Gastroesophageal sphincter (tissue), 4 donors: ENCODE results near the gene MPC1. TPM values are rescaled to one million over a fixed set of nuclear protein-coding genes. Genes with fewer than 3 reads are reported as not detected.

Experiments
- ATAC-seq: fragments of 150-250 bp; one replicate; pipeline ENCODE4 v1.9.1; 2016; ENCODE audit warnings: mild to moderate bottlenecking, moderate library complexity
- H3K27ac ChIP-seq, 4 donors: fragments of 200-600 bp; sonication (generic) in 3 of 4; 1 replicate in 3 of 4; 2 replicates in 1 of 4; pipeline ENCODE4 v1.5.1; 2016 to 2019
- H3K27me3 ChIP-seq: fragments of 200-600 bp; sonication (generic); one replicate; pipeline ENCODE4 v1.5.1; 2019
- H3K36me3 ChIP-seq, 2 donors: fragments of 200-600 bp; sonication (generic); one replicate each; pipeline ENCODE4 v1.5.1; 2019; ENCODE audit warnings: control low read depth in 1 of 2
- H3K4me1 ChIP-seq, 3 donors: fragments of 200-600 bp; sonication (generic); 1 replicate in 2 of 3; 2 replicates in 1 of 3; pipeline ENCODE4 v1.5.1; 2016 to 2019; ENCODE audit warnings: control low read depth in 2 of 3
- H3K4me3 ChIP-seq, 2 donors: fragments of 200-600 bp; sonication (generic); one replicate each; pipeline ENCODE4 v1.5.1; 2019; ENCODE audit warnings: mild to moderate bottlenecking in 1 of 2, moderate library complexity in 1 of 2
- H3K9me3 ChIP-seq, 3 donors: fragments of 200-600 bp; sonication (generic); one replicate each; pipeline ENCODE4 v1.5.1; 2017 to 2019; ENCODE audit warnings: control low read depth in 2 of 3
- CTCF ChIP-seq, 4 experiments: fragments of 200-600 bp in 2 of 4; fragments of 450-650 bp in 2 of 4; sonication (generic) in 1 of 4; IDR thresholded peaks; one replicate each; pipeline ENCODE4 v1.5.1; 2017 to 2019; ENCODE audit warnings: antibody characterized with exemption in 4 of 4, mild to moderate bottlenecking in 2 of 4, moderate library complexity in 2 of 4
- EP300 ChIP-seq: sonication (generic); formaldehyde crosslinking; IDR thresholded peaks from one replicate; pipeline ENCODE4 v1.6.1; 2017; ENCODE audit warnings: antibody characterized with exemption, mild to moderate bottlenecking
- POLR2A ChIP-seq, 2 donors: fragments of 450-650 bp; IDR thresholded peaks; one replicate each; pipeline ENCODE4 v1.6.1; 2017; ENCODE audit warnings: antibody characterized with exemption in 2 of 2, mild to moderate bottlenecking in 2 of 2, moderate library complexity in 1 of 2
- POLR2AphosphoS5 ChIP-seq: sonication (generic); formaldehyde crosslinking; IDR thresholded peaks from one replicate; pipeline ENCODE4 v1.6.1; 2017; ENCODE audit warnings: antibody characterized with exemption
- WGBS, 2 donors: methylation state at CpG; one replicate each; pipeline ENCODE4 v1.1.5; 2018; ENCODE audit warnings: low coverage in 1 of 2; 5-methylcytosine and 5-hydroxymethylcytosine counted together
- total RNA-seq, 4 donors: library from RNA; depleted of rRNA; stranded (reverse); fragments of >200 nt; gene quantifications; one replicate each; pipeline ENCODE4 v1.1.0, GENCODE V29; 2016

Gene MPC1
- 10 to 100 TPM; 57.9 to 93.2 (median 72.8) TPM for total RNA-seq

- H3K4me3 ChIP-seq, result peak within 1 kb of the TSS; percentile 63 to 69
- no peaks in the 10 kb centered on the region for H3K36me3 ChIP-seq
- H3K27ac ChIP-seq, result peak within 1 kb of the TSS; percentile 67 to 97 (median 94)
- peaks cover 0 to 37% (median 0%) of the 10 kb centered on the region in 3 donors for H3K4me1 ChIP-seq
- WGBS, 2 donors, result 0% methylated on average over 6 to 8 of the region's 94 CpGs
- H3K27me3 ChIP-seq, result no peaks in the 10 kb centered on the region
- TF ChIP-seq CTCF (IDR thresholded peaks at IDR 0.05) (no peak), EP300 (no peak), POLR2A (IDR thresholded peaks at IDR 0.05) (peak; percentile 60 to 86), POLR2AphosphoS5 (peak; percentile 76)
- ATAC-seq, result peak; percentile 98
- no peaks in the 10 kb centered on the region for H3K9me3 ChIP-seq
Measured at GRCh38 chr6:166382933-166383801, at the start of gene MPC1. TSS of gene MPC1 (minus strand) at chr6:166382940. CDS start at chr6:166382876, 64 bp downstream.

GRCh38 chr6:166430269-166430668 is 47.5 kb upstream of the MPC1 start:
- H3K36me3 ChIP-seq, result peaks cover 0 to 53% of the 10 kb centered on the region in 2 donors
- H3K27ac ChIP-seq, result no peak overlapping the region
- no peak for ATAC-seq
- H3K4me1 ChIP-seq, result no peaks in the 10 kb centered on the region
- no peaks in the 10 kb centered on the region for H3K9me3 ChIP-seq
- TF ChIP-seq POLR2AphosphoS5 (no peak), POLR2A (IDR thresholded peaks at IDR 0.05) (no peak), CTCF (IDR thresholded peaks at IDR 0.05) (no peak), EP300 (no peak)
- 92% methylated on average over 6 of the region's 17 CpGs; no CpG with 5 or more reads in 1 of the 2 donors for WGBS, 2 donors
- H3K27me3 ChIP-seq, result no peaks in the 10 kb centered on the region
- H3K4me3 ChIP-seq, result no peak overlapping the region

- 83 to 87% methylated on average over 3 to 11 of the region's 12 CpGs for WGBS, 2 donors
- TF ChIP-seq CTCF (IDR thresholded peaks at IDR 0.05) (no peak), EP300 (no peak), POLR2AphosphoS5 (no peak), POLR2A (IDR thresholded peaks at IDR 0.05) (no peak)
Measured at GRCh38 chr6:166424431-166424830, 41.7 kb upstream of the MPC1 start.

GRCh38 chr6:166423781-166424180 is 41.0 kb upstream of the MPC1 start:
- Histone ChIP-seq H3K27ac (no peak overlapping the region), H3K4me1 (no peaks in the 10 kb centered on the region)
- WGBS, 2 donors, result 58 to 72% methylated on average over 2 to 3 of the region's 7 CpGs

More at GRCh38 chr6:166424431-166424830, 41.7 kb upstream of the MPC1 start:
- no peak for ATAC-seq
- Histone ChIP-seq H3K4me3 (no peak overlapping the region), H3K9me3 (no peaks in the 10 kb centered on the region), H3K36me3 (peaks cover 0 to 63% of the 10 kb centered on the region in 2 donors), H3K27ac (no peak overlapping the region), H3K4me1 (no peaks in the 10 kb centered on the region), H3K27me3 (no peaks in the 10 kb centered on the region)

More at GRCh38 chr6:166423781-166424180, 41.0 kb upstream of the MPC1 start:
- TF ChIP-seq CTCF (IDR thresholded peaks at IDR 0.05) (no peak), POLR2AphosphoS5 (no peak), POLR2A (IDR thresholded peaks at IDR 0.05) (no peak), EP300 (no peak)
- ATAC-seq, result no peak
- Histone ChIP-seq H3K27me3 (no peaks in the 10 kb centered on the region), H3K36me3 (peaks cover 0 to 64% of the 10 kb centered on the region in 2 donors), H3K9me3 (no peaks in the 10 kb centered on the region), H3K4me3 (no peak overlapping the region)
